GM19351 (cell line): Measurements from ENCODE around the gene ARHGEF33.
A peak's percentile ranks its signal among the peaks of the same experiment; 100 is the strongest.
"Not testable (repeated sequence)": the region's sequence is repeated elsewhere in the genome, so short reads cannot be mapped to it uniquely, and the experiment has no call there.

Experiments used
- ATAC-seq: cut with Tn5 transposase; IDR thresholded peaks from one replicate; pipeline ENCODE4 v1.9.1; 2021; ENCODE audit warnings: mild to moderate bottlenecking, moderate library complexity; ENCODE audit not compliant: unreplicated experiment

Gene ARHGEF33

DNA sequence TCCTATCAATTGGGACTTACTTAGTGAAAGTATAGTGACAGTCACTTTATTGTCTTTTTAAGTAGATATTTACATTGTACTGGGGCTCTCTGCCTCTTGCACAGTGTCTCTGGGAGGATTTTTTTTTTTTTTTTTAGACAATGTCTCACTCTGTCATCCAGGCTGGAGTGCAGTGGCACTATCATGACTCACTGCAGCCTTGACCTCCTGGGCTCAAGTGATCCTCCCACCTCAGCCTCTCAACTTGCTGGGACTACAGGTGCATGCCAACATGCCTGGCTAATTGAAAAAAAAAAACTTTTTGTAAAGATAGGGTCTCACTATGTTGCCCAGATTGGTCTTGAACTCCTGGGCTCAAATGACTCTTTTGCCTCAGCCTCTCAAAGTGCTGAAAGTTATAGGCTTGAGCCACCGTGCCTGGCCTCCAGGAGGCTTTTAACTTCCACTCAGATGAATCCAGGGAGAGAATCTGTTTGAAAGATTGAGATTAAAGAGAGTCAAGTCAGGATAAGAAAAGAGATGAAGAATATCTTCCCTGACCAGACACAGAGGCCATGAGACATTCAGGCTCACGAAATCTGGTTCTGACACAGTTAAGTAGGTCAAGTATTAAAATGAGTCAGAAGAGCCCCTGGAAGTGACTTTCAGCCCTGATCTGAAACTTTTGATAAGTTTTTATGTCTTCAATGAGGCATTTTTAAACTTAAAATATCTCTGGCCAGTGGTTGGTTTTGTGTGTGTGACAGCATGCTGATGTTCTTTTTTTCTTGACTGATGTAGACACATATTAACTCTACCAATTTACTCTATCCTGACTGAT is 18.3 kb downstream of the ARHGEF33 start:
- peak; percentile 92 for ATAC-seq

DNA sequence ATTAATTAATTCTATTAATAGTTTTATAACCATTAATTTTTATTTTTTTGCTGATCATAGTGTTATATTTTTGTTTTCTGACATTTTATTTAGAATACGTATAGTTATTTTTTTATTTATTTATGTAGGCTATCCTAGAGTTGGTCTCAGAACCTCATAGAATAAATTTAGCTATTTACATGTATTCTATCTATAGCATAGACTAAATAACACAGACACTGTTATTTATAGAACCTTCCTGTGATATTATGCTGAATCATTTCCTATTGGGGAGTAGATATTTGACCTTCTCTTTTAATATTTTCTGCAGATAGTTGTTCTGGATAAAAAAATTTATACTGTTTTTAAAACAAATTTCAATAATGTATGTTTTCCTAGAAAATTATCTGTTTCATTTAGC is 20.2 kb downstream of the ARHGEF33 start:
- no peak for ATAC-seq

DNA sequence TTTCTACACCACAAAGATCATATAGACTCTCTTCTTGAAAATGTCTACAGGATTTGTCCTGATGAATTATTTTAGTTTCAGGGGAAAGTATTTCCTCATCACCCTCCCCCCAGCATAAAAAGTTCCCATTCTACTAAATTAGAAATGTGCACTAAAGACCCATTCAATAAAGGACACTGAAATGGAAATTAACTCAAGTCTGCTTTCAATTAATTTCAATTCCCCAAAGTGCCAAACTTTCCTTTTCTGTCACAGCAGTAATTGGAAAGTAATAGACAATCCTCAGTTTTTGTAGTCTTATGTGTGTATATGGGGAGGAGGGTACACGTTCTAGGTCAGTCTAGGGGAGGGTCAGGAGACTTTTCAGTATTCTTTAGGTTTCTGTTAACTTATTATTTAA is 21.5 kb downstream of the ARHGEF33 start:
- ATAC-seq, result no peak

DNA sequence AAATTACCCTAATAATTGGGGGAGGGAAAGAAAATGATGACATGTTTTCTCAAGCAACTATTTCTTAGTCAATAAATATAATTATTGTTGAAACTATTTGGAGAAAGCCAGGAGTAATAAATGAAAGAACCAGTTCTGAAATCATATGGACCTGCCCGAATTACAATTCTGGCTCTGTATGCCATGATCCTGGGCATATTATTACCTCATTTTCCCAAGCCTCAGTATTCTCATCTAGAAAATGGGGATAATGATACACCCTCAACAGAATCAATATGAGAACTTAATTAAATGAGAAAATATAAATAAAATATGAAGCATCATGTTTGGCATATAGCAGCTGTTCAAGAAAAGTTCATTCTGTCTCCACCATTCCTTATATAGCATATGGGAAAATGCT is 22.9 kb downstream of the ARHGEF33 start:
- ATAC-seq, result no peak

DNA sequence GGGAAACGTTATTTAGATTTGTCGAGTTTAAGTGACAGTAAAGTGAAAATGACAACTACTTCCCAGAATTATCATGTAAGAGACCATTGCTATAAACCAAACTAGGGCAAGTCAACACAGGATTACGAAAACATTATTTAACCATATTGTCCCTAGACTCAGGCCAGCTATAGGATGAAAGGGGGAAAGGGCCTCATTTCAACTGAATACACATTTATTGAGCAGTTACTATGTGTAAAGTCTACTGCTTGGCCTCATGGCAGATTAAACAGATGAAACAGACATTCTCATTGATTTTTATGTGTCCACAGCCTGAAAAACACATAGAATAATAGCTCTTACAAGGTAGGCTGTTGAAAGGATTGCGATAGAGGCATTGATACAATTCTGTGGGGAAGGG is 32.7 kb downstream of the ARHGEF33 start:
- no peak for ATAC-seq

DNA sequence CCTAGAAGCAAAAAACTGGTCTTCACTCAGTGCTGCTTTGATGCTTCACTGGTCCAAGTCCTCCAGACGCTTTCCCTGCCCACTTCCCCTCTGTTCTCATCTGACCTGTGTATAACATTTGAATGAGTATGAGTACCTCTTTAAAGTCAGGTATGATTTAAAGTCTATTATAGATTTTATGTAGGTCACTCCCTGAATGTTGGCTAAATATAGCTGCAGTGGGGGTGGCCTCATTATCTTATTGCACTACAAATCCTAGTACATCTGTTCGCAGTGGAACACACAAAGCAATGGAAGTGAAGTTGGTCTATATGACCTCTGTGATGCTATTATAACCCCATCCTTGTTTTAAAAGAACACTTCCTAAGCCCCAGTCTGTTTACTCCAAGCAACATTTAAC is 33.2 kb downstream of the ARHGEF33 start:
- ATAC-seq, result no peak

DNA sequence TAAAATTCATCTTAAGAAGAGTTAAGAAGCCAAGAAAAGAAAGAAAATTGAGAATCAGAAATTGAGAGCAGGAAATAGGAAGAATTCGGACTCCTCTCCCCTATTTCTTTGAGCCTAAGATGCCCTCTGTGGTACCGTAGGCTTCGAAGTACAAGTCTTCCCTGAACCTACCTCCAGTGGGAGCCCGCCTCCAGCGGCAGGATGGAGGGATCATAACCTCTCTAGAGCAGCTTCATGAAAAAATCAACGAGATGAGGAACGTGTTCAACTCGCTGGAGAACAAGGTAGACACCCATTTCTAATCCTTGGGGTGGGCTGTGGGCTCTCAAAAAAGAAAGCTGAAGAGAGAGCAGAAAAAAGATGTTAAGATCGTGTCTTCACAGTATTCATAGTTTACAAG is 36.3 kb downstream of the ARHGEF33 start:
- no peak for ATAC-seq

DNA sequence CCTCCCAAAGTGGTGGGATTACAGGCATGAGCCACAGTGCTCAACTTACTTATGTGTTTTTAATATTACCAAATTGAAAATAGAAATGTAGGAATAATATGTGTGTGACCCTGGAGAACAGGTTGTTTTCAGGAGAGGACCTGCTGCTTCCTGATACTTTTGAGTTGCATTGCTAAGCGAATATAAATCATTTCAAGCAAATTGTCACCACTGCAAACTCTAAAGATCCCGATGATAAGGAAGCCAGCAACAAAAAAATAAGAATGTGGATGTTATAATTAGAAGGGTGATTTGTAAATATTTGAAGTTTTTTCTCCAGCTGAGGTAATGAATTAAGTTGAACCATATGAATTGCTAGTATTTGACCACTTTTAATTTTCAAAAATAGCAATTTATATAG is 40.9 kb downstream of the ARHGEF33 start:
- ATAC-seq, result no peak

DNA sequence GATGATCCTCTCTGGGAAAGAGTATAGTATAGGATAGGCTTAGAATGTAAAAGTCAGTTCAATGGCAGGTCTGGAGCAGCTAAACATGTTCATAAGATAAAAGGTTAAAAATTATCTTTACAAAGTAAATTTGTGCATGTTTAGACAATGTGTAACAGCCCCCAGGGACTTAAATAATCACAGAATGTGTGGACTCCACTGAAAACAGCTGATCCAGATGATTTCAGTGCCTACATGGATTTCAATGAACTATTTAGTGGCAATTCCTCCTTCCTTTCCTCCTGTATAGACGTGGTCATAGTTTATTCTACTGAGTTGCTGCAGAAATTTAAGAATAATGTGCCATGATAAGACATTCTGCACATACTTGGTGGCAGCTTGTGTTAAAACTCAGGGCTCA is 42.9 kb downstream of the ARHGEF33 start:
- no peak for ATAC-seq

DNA sequence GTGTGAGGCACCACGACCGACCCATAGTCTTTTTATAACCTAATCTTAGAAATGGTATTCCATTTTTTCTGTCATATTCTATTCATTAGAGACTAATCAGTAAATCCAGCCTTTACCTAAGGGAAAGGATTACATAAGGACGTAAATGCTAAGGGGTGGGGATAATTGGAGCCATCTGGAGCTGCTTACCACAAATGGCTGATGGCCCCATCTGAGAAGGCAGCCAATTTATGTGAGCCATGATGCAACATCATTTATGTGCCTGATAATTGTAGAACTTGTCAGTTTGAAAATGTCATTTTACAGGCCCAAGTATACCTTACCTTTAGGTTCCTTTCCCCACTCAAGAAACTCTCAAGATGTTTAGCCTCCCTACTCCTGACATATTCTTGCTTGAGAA is 44.0 kb downstream of the ARHGEF33 start:
- no peak for ATAC-seq

DNA sequence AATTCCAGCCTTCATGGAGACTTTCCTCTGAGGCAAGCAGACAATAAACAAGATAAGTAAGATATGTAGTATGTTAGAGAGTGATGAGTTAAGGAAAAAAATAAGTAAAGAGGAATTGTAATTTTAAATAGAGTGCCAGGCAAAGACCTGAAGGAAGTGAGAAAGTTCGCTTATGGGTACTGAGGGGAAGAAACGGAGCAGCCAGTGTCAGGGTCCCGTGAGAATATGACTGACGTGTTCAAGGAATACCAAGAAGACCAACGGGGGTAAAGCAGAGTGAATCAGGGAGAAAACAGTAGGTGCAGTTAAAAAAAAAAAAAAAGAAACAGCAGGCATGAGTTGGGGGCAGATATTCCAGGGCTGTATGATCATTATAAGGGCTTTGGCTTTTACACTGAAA is 45.1 kb downstream of the ARHGEF33 start:
- no peak for ATAC-seq

DNA sequence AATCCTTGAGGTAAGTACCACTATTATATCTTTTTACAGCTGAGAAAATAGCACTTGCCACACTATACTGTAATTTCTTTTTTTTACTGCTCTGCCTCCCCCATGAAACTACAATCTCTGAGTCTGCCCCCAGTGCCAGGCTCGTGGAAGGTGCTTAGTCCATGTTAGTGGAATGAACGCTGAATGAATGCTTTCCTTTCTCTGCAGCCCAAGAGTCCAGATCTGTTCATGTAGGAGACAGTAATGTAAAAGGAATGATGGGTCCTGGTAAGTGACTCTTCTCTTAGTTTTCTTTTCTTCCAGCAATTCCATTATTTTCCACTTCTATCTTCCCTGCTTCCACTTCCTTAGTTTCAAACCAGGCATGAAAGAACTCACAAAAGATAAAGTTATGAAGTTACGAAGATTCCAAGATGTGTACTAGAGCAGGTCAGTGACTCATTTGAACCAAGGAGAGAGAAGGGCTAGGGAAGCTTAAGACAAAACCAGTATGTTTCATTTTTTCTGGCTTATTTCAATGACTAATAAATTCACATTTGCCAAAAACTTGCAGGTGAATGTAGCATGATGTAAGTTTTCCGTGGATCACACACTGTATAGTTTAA is 46.0 kb downstream of the ARHGEF33 start:
- ATAC-seq, result no peak

DNA sequence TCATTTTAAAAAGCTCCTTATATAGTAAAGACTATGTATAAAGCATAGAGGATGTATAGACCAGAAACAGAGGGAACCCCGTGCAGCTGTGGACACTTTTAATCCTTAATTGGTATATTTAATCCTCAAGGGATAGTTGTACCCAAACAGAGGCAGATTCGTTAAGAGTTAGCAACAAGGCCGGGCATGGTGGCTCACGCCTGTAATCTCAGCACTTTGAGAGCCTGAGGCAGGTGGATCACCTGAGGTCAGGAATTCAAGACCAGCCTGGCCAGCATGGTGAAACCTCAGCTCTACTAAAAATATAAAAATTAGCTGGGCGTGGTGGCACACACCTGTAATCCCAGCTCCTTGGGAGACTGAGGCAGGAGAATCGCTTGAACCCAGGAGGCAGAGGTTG is 46.8 kb downstream of the ARHGEF33 start:
- ATAC-seq, result not testable (repeated sequence)

DNA sequence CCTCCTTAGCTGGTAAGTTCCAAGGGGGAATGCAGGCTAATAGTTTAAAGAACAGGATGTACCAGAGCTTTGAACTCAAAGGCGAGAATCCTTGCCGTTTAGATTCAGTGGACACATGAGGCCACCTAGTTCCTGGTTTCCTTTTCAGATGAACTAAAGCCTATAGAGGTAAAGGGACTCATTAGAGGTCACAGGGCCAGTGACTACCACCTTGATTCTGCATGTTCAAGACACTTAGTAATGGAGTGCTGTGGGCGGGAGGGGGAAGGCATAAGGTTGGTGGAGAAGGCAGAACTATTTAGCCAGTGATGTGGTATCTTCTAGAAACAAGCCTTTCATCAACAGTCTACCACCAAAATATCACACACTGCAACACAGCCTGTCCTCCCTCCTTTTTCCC is 47.9 kb downstream of the ARHGEF33 start:
- no peak for ATAC-seq

DNA sequence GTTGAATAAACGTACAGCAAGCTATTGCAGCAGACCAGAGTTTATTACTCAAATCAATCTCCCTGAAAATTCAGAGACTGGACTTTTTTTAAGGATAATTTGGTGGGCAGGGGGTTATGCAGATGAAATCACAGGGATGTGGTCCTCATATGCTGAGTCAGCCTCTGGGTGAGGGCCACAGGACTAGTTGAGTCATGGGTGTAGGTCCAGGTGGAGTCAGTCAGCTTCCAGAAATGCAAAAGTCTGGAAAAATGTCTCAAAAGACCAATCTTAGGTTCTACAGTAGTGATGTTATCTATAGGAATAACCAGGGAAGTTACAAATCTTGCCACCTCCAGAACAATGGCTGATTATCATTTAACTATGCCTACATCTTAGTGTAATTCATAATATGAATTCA is 51.1 kb downstream of the ARHGEF33 start:
- ATAC-seq, result no peak

DNA sequence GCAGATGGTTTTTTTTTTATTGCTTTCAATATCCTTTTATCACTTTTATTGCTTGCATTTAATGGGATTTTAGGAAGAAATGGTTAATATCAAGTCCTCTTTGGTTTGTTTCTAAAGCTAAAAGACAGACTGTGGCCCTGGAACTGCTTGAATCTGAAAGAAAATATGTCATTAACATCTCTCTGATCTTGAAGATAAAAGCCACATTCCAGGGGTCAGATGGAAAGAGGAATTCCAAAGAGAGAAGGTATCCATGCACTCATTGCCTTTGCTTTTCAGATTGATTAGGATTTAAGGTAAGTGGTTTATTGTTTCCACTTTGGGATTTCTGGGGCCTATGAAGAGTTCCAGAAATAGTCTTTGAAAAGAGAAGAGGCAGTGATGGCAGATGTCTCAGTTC is 54.1 kb downstream of the ARHGEF33 start:
- no peak for ATAC-seq

DNA sequence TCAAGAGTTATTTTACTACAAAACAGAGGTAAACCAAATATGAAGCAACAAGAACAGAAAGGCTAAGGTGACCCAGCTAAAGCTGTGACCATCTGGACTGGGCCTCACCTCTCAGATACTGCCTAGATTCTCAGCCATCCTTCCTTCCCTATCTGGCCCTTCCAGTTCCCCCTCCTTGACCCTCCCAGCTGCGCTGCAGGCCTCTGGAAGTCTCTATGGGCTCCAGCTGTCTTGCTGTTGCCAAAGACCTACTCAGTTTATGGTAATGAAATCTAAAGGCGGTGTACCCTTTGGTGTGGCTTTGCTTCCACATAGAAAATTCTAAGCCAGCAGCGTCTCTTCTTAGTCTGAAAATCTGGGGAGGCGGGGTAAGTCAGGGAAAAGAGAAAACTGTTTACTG is 55.7 kb downstream of the ARHGEF33 start:
- ATAC-seq, result no peak

DNA sequence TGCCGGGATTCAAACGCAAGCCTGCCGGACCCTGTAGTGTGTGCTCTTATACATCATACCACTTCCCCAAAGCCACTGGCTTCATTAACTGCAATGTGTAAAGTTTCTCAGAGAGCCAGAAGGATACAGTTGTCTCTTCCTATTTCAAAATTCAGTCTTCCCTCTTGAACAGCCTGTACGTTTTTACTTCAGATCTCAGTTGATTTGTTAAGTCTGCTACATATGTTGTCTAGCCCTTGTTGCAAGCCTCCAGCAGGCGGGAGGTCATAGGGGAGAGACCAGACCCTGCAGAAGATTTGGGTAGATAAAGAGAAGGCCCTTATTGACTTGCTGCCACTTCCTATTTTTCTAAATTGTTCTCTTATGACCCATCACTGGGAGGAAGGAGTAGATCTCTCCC is 56.2 kb downstream of the ARHGEF33 start:
- no peak for ATAC-seq

DNA sequence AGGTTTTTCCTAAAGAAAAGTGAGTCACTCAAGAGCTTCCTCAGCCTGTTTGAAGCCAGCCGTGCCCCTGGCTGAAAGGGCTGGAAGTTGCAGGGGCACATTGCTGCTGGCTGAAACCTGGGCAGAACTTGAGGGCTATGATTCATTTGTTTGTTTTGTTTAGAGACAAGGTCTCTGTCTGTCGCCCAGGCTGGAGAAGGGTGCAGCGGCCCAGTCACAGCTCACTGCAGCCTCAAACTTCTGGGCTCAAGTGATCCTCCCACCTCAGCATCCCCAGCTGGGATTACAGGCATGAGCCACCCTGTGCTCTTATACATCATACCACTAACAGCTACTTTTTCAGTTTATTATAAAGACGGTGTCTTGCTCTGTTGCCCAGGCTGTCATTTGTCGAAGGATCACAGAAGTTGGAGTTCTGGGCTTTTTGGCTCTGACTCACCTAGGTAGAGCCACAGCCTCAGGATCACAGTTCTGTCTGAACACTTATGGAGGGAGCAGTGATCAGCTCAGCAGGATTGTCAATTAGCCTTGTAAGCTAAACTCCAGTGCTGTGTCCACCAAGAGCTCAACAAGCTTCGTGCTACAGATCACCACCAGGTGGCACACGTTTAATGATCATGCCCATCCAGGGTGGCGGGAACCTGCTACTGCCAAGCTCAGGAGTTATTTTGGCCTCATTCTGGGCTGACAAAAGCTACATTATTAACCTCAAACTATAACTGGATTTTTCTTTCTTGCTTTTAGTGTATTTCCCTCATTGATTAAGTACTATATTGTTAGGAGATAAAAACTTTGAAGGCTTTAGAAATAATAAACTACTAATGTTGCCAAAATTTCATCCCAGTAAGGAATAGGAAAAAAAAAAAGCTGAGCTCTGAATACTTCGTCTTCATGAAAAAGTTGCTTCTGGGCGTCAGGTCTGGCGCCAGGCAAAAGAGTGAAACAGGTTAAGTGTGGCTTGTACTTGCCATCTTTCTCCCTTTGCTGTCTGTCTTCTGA is 57.9 kb downstream of the ARHGEF33 start:
- peak; percentile 81 for ATAC-seq

DNA sequence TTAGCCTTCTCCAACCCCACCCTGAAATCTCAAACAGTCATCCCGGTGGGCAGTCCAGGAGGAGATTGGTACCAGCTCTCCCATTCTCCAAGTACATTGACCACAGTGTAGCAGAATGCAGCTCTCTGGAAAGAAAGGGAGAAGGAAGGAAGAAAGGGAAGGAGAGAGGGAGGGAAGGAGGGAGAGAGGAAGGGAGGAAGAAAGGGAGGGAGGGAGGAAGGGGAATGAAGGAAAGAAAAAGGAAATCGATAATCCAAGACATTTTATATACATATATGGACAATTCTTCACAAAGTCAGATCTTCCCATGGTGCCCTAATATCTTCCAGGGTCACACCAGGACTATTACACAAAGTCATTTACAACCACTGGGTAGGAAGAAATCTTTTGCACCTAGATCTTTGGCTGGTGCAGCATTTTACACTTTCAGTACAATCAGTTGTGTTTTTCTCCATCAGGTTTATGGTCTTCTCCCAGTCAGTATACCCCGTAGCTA is 58.8 kb downstream of the ARHGEF33 start:
- ATAC-seq, result no peak

DNA sequence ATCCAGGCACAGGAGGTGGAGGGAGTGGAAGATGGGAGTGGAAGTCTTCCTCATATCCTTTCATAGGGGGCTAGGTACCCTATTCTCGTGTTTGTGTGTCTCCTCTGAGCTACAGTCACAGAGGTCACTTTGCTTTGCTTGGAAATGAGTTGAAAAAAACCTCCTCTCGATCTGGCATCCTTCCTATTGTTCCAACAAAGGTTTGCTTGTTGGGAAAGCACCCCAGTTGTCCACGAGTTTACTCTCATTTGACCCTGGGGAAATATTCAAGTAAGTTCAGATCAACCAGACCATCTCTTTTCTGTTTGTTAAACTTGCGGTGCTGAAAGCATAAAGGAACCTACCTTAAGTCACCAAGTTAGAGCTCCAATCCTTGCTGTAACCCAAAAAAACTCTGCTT is 59.3 kb downstream of the ARHGEF33 start:
- no peak for ATAC-seq
